HG03025 (cell line): ENCODE results near the gene FHIT.
A peak's percentile ranks its signal among the peaks of the same experiment; 100 is the strongest.

ENCODE experiments used
- ATAC-seq: cut with Tn5 transposase; IDR thresholded peaks from one replicate; pipeline ENCODE4 v1.9.1; 2021; ENCODE audit warnings: mild to moderate bottlenecking, moderate library complexity; ENCODE audit not compliant: unreplicated experiment, low FRiP score

FHIT gene

DNA sequence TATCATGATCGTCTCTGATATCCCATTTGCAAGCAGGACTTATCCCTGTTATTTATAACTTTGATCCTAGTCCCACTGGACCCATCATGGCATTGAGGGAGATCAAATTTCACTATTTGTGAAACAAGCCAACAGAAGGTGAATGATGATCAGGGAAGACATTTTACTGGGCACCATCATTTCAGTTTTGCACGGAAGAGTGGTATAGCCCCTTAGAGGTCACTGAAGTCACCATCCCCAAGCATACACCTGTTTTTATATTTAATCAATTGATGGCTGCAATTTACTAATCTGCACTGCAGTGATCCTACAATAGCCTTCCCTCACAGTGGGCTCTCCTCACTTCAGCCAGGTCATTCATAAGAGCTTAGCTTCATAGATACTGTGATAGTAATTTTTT, 132.4 kb downstream of the FHIT start:
- ATAC-seq = no peak

DNA sequence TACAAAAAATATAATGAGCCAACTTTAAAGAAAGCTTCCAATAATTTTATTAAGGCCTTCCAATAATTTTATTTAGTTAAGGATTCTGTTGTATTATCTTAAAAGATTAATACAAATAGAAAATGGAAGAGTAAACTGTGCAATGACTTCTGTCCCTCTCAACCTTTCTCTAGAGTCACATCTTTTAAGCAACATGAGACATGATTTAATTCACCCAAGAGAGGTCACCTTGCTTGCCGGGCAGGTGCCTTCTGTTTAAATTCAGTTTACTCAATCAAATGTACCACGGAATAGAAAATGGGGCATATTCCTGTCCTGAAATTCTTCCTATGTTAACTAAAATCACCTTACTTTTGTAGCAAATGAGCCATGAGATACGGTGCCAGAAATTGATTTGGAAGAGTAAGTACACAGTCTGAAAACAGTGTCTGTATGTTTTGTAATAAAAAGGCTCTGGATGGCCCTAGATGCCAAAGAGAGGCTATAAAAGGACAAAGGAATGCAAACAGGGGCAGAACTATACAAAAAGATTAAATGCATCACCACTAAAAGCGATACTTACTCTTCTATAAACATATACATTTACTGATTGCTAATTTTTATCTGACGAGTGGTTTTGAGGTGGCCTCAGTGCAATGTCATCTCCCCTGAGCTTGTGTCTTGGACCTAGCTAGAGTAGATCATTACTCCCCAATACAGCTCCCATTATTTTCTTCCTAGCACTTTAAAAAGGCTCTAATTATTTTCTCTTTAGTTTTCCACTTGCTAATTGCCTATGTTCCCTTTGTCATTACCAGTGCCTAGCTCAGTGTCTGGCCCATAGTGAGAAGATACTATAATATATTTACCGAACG, 134.0 kb downstream of the FHIT start:
- no peak for ATAC-seq

DNA sequence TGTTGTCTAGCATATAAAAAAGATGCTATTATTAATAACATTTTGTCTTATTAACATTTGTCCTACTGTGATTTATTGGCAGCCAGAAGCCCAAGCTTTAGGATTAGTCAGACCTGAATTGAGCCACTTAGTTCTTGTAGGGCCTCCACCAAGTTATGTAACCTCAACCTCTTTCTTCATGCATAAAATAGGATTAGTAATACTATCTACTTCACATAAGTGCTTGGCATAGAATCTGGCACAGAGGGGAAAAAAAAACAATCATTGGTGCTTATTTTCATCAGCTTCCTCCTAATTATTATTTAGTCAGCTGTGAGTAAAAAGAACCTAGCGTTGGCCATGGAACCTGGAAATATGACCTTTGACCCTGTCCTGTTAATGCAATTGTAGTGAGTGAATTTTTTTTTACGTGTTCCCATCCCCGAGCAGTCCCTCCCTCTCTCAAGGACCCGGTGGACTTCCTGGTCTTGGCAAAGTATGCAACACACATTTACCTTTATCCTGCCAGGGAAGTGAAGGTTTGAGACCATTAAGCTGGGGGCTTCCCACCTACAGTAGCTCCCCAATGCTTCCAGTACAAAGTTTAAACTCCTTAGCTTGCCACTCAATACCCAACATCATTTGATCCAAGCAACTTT, 136.8 kb downstream of the FHIT start:
- no peak for ATAC-seq

DNA sequence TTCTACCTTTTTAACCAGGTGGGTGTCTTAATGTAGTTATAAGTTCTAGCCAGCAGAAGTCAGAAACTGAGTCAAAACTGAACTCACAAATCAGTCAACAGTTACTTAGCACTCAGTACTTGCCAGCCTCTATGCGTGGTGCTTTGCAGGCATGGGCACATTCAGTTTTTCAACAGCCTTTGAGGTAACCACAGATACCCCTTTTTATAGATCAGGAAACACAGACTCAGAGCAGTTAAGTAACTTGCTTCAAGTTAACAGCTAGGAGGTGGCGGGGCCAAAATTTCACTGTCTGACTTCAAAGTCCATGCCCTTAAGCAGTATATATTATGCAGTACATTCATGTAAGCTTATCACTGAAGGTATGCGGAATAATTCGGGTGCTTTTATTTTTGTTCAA, 139.4 kb downstream of the FHIT start:
- ATAC-seq = peak; percentile 78

DNA sequence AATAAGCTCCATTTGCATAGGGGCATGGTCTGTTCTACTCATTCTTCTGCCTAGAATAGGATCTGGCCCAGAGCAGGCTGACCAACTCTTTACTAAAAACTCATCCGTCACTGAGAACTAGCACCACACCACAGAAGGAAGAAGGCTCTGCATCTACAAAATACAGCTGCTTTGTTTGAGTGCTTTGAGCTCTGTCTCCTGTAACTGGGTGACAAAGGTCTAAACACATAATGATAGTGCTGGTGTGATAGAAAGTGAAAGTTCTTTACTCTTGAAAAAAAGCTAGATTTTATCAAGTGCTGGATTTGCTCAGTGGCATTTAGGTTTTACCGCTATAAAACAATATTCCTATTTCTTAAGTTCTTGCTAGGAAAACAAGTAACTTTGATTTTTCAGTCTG, 140.7 kb downstream of the FHIT start:
- ATAC-seq = no peak

DNA sequence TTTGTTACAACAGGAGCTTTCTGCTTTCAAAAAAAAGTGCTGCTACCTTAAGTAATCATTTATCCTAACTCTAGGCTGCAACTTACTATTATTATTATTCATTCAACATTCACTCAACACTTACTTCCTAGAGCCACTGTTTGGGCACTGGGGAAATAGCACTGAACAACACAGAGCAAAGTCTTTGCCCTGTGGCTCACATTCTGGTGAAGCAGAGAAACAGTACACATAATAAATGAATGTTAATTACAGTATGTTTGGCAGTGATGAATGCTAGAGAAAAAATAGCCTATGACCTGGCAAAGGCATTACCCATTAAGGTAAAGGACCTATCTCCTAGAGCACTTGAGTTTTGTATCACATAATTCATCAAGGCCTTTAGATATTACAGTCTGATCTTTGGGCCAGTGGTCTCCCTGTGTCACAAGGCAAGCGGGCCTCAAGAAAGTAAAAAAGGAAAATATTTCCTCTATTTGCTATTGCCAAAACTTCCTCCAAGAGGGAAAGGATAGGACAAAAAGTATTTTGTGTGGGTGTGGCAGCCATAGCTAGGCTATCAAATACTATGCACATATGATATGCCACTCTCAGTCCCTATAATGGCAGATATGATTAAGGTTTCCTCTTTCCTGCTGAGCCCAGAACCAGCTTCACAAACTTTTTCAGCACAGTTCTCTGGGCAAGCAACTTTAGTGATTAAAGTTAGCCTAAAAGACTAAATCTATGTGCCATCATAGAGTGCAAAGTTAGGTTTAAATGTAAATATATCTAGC, 142.8 kb downstream of the FHIT start:
- no peak for ATAC-seq

DNA sequence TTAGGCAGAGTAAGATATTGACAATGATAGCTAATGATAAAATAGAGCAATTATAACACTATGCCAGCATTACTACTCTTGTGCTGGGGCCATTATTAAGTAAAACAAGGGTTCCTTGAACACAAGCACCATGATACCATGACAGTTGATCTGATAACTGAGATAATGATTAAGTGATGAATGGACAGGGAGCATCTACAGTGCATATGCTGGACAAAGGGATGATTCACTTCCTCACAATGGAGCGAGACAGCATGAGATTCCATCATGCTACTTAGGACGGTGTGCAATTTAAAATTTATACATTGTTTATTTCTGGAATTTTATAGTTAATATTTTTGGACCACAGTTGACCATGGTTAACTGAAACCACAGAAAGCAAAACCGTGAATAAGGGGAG, 156.6 kb downstream of the FHIT start:
- no peak for ATAC-seq

DNA sequence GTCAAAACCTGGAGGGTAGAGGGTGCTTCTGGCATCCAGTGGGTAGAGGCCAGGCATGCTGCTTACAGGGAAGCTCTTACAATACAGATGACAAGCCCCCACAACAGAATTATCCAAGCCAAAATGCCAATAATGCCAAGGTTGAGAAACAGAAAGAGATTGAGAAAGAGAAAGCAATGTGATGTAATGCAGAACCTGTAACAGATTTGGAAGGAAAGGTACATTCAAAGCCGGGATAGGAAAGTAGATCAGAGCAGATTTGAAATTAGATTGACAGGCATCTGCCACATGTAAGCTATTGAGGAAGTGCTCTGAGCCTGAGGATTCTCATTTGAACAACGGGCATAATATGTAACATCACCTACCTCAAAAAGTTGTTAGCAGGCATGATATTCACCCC, 157.9 kb downstream of the FHIT start:
- no peak for ATAC-seq

DNA sequence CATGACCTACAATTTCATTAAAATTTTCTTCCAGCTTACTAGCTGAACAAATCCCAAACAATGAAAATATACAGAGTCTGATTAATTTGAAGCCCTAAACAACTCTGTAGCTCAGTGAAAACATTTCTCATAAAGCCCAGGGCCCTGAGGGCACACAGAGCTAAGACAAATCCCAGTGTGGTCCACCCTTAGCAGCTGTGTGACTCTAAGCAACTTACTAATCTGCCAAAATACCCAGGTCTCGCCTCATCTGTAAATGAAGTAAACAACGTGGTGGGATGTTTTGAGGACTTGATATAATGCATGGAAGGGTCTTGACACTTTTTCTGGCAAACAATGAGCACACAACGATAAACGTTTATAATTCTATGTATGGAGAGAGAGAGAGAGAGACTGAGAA, 158.4 kb downstream of the FHIT start:
- ATAC-seq = no peak

DNA sequence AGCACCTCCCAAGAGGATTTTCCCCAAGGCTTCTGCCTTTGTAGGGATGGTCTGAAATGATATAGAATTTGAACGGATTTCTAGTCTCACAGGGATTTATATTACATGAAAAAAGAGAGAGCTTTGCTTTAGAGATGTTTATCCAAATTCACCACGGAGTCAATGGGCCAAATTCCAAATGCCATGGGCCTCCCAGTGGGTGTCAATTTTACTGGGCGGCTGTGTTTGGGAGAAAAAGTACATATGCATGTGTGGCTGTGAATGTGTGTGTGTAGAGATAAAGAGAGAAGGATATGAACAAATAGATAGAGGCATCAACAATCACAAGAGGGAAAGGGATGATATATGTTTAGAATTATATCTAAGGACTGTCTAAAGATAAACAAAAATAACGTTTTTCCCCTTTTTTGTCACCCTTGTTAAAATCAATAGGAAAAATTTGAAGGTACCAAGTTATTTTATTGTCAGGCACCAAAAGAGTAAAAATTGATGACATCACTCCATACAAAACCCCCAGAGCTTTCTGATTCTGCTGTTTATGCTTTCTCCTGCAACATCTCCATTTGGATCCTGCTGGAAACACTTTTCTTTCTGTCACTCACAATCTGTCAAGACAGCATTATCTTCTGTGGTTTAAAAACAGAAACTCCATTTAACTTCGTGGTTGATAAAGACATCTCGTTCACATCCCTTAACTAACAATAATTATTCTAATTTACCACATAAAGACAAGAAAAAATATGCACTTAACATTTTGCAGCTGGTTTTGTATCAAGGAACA, 160.7 kb downstream of the FHIT start:
- no peak for ATAC-seq

DNA sequence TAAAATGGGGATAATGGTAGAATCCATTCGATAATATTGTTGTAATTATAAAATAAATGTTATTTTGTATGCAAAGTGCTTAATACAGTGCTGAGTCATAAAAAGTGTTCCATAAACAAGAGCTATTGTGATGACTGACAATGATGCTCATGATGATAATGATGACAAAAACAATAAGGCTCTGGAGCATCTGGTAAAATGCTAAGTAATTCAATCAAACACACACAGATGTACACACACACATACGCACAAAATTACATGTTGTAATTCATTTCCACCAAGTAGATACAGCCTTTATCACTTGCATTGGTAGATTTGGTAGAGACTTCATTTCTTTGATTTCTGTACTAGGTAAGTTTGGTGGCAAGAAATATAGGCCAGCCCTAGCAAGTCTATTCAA, 163.8 kb downstream of the FHIT start:
- ATAC-seq = no peak

DNA sequence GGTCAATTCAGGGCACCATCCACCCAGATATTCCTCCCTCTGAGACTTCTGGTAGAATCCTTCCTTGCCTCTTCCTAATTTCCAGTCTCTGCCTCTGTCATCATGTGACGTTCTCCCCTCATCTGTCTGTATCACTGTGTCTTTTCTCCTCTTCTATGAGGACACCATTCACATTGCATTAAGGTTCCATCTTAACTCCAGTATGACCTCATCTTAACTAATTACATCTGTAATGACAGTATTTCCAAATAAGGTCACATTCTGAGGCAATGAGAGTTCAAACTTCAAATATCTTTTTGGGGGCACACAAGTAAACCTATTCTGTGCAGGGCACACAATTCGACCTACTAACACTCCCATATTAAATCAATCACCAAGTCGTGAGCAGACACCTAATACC, 169.7 kb downstream of the FHIT start:
- ATAC-seq = no peak

DNA sequence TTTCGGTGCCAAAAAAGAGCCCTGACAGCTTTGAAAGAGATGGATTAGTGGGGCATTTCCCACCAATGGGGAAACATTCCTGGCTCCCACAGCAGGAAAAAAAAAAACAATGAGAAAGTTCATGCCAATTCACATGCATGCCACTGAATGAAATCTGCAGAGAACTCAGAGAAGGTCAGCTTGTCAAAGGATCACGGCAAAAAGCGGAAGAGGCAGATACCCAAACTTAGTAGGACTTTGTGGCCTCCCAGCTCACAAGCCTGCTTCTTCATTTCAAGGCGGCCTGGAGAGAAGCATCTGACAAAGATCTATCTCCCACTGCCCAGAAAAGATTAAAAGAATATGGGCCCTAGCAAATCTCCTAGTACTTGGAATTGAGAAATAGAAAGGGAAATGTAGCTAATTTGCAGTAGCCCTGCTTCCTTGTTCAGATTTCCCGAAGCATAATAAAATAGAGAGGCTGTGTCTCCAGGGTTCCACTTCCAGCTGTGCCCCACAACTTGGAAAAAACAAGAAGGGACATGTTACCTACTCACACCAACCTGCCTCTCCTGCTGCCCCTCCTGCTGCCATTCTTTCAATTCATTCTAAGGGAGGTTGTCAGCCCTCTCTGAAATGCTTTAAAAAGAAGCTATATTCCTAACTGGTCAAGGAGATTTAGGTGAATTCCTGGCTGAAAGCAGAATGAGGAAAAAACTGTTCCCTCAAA, 170.4 kb downstream of the FHIT start:
- no peak for ATAC-seq

DNA sequence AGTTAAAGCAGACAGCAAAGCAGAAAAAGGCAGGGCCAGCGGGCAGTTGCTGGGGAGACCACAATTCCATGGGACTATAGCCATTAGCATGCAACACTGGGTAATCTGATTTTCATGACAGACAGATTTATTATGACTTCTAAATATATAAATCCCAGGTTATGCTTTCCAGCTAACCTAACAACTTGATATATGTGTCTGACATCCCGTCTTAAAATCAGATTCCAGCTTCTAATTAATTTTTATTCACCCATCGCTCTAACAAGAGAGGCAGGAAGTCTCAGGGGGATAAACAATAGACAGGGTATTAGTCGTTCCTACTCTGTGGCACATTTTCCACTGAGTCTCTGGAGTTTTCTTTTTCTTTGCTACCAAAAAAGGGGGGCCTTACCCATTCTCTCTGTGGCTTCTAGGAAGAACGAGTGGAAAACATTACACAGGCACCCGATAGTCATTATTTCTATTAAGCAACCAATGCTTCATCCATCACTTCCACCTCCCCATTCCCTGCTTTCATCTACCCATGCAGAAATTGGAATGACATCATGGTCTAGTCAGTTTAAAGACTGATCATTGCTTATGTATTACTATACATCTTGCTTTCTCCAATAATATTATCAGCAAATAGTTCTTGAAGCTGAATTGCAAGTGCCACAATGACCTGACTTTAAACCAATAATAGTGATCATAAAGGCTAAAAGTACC, 173.1 kb downstream of the FHIT start:
- ATAC-seq = no peak

DNA sequence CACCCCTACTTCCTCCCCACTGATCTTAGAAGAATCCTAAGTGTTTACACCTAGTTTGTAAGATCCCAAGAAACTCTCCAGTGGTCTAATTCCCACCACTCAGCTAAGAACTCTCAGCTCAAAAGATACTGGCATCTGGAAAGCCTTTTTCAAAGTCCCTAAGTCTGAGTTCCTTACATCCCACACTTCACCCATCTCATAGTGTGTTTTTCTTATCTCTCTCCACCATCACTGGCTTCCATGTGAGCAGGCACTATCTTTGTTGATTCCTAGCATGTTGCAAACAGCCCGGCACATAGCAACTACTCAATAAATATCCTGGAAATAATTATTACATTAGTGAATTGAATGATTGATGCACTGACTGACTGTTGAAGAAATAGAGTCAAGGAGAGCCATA, 173.7 kb downstream of the FHIT start:
- ATAC-seq = no peak

DNA sequence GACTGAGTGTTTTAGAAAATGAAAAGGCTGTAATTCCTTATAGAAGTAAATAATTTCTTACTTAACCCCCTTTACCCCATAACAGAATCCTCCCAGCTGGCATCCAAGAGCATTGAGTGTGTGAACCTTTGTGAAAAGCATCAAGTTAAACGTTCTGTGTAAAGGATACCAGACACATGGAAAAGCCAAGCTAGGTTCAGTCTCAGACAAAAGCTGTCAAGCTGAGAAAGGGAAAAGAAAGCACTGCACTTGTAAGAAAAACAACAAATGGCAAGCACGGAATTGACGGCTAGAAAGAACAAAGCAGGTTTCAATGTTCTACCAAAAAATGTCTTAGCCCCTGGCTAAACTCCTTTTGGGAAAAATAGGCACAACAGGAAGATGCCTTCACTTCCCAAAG, 176.5 kb downstream of the FHIT start:
- ATAC-seq = no peak

DNA sequence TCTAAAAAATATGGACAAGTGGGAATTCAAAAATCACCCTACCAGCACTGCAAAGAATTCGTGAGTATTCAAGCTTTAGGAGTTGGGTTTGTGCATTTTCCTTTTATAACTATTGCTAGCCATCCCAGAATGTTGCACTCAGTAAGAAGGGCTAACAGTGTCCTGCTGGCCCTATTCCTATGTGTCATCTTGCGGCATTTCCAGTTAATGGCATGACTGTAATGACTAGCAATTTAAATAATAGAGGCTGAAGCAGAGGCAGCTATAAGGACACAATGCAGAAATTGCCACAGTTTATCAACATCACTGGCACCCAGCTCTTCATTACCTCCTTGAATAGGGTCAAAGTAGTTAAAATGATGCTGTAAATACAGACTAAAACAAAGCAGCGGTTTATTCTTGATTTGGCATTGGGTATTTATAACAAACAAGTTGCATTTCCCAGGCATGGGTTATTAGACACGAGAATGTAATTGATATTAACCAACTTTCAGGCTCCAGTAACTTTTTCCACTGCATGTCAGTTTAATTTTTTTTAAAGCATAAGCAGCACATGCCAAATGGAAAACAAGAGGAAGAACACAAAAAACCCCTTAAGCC, 177.6 kb downstream of the FHIT start:
- no peak for ATAC-seq

DNA sequence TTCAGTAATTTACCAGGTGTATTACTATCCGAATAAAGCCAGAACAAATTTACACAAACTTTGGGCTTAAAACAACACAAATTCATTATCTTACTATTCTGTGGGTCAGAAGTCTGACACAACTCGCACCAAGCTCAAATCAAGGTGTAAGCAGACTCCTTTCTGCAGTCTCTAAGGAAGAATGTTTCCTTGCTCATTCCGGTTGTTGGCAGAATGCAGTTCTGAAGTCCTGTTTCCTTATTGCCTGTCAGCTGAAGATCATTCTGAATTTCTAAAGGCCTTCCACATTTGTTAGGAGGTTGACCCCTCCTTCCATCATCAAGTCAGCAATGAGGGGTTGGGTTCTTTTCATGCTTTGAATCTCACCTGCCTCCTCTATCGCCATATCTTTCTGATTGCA, 183.2 kb downstream of the FHIT start:
- ATAC-seq = no peak

DNA sequence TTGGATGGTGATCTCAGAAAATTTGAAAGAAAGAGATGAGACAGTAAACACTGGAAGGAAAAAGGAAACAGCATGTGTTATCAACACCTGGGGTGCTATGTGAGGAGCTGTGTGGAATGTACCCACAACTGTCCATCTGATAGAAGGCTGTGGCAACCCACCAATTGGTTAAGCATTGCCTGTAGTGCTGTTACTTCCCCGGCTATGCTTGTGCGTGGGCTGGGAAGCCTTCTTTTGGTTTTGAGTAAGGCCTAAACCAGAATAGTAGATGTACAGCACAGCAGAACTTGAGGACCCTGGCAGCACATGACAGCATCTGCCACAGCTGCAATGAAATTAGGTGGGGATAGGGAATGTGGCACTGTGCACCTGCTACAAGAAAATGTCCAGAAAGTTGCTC, 184.5 kb downstream of the FHIT start:
- no peak for ATAC-seq
